Urinary bladder (tissue), 4 donors: ENCODE results near the gene RUNDC1. TPM values are rescaled to one million over a fixed set of nuclear protein-coding genes. Genes with fewer than 3 reads are reported as not detected.
"Not testable (repeated sequence)": the region's sequence is repeated elsewhere in the genome, so short reads cannot be mapped to it uniquely, and the experiment has no call there.

Experiments
- DNase-seq: peaks from one replicate; pipeline ENCODE4 v3.0.0-alpha.2; 2015; ENCODE audit errors: extremely low spot score
- H3K27ac ChIP-seq: one replicate; pipeline ENCODE4 v1.5.1; 2013; ENCODE audit warnings: low read depth, mild to moderate bottlenecking, moderate library complexity
- H3K36me3 ChIP-seq: one replicate; pipeline ENCODE4 v1.6.1; 2013; ENCODE audit warnings: mild to moderate bottlenecking, moderate library complexity; ENCODE audit not compliant: insufficient read depth
- H3K4me1 ChIP-seq: one replicate; pipeline ENCODE4 v1.6.1; 2013; ENCODE audit warnings: mild to moderate bottlenecking, moderate library complexity; ENCODE audit not compliant: insufficient read depth
- H3K4me3 ChIP-seq: one replicate; pipeline ENCODE4 v1.5.1; 2013; ENCODE audit warnings: low read depth, low read length
- WGBS: extraction: QIAGEN DNeasy Blood & Tissue Kit; methylation state at CpG from one replicate; pipeline ENCODE4 v1.1.7; 2013; 5-methylcytosine and 5-hydroxymethylcytosine counted together
- polyA plus RNA-seq: library from polyadenylated mRNA; stranded (reverse); fragments of 200-250 nt; gene quantifications from one replicate; pipeline ENCODE4 v1.2.3, GENCODE V29; 2013
- total RNA-seq: library from RNA; depleted of rRNA; stranded (reverse); fragments of >200 nt; gene quantifications from one replicate; pipeline ENCODE4 v1.2.3, GENCODE V29; 2014
- donor health status: healthy with polysubstance abuse.
- donor health status: healthy.

RUNDC1 gene
- total and polyA plus RNA-seq, 2 donors, result 9.9 to 12.3 TPM

GRCh38 chr17:43000894-43001293 lies 20.5 kb downstream of the RUNDC1 start:
- not testable (repeated sequence) for H3K36me3 ChIP-seq, H3K4me3 ChIP-seq, DNase-seq, H3K4me1 ChIP-seq, H3K27ac ChIP-seq
- WGBS, result 94% methylated on average over 13 of the region's 13 CpGs

GRCh38 chr17:43003542-43004172 lies 23.3 kb downstream of the RUNDC1 start:
- peaks cover 2% of the 10 kb centered on the region for H3K36me3 ChIP-seq
- WGBS, result 82% methylated on average over 5 of the region's 5 CpGs
- no peaks in the 10 kb centered on the region for H3K4me1 ChIP-seq
- DNase-seq, result no peak
- H3K4me3 ChIP-seq, result no peak overlapping the region
- H3K27ac ChIP-seq, result no peak overlapping the region

- Histone ChIP-seq H3K4me1 (no peaks in the 10 kb centered on the region), H3K27ac (peak within 1 kb of the TSS; percentile 90), H3K4me3 (peak within 1 kb of the TSS; percentile 68), H3K36me3 (no peaks in the 10 kb centered on the region)
- DNase-seq, result peak; percentile 47
- 28% methylated on average over 18 of the region's 18 CpGs for WGBS
These were observed 26.5 kb downstream of the RUNDC1 start, which contains the start of gene IFI35 for GRCh38 chr17:43006639-43007551. Gene IFI35 (plus strand): TSS chr17:43006784. CDS start chr17:43006948, 164 bp downstream.

GRCh38 chr17:43010667-43011308 lies 30.4 kb downstream of the RUNDC1 start:
- no peak overlapping the region for H3K27ac ChIP-seq
- H3K36me3 ChIP-seq, result peaks cover 2% of the 10 kb centered on the region
- 92% methylated on average over 5 of the region's 5 CpGs for WGBS
- H3K4me3 ChIP-seq, result no peak overlapping the region
- no peaks in the 10 kb centered on the region for H3K4me1 ChIP-seq
- no peak for DNase-seq

- H3K4me3 ChIP-seq, result no peak overlapping the region
- no peaks in the 10 kb centered on the region for H3K4me1 ChIP-seq
- 72% methylated on average over 15 of the region's 15 CpGs for WGBS
- H3K27ac ChIP-seq, result no peak overlapping the region
- no peak for DNase-seq
- peaks cover 2% of the 10 kb centered on the region for H3K36me3 ChIP-seq
These were observed 31.5 kb downstream of the RUNDC1 start for GRCh38 chr17:43011728-43012472.

- Histone ChIP-seq H3K4me3 (no peak overlapping the region), H3K27ac (no peak overlapping the region), H3K36me3 (peaks cover 2% of the 10 kb centered on the region), H3K4me1 (no peaks in the 10 kb centered on the region)
- no peak for DNase-seq
- 76% methylated on average over 8 of the region's 8 CpGs for WGBS
These were observed 32.9 kb downstream of the RUNDC1 start for GRCh38 chr17:43013296-43013695.

- Histone ChIP-seq H3K4me3 (no peak overlapping the region), H3K4me1 (no peaks in the 10 kb centered on the region), H3K36me3 (peaks cover 2% of the 10 kb centered on the region), H3K27ac (no peak overlapping the region)
- 70% methylated on average over 12 of the region's 12 CpGs for WGBS
- no peak for DNase-seq
These were observed 33.8 kb downstream of the RUNDC1 start for GRCh38 chr17:43014020-43014648.

GRCh38 chr17:43014649-43015542 lies 34.5 kb downstream of the RUNDC1 start:
- Histone ChIP-seq H3K27ac (no peak overlapping the region), H3K36me3 (peaks cover 2% of the 10 kb centered on the region)

GRCh38 chr17:43015579-43015978 lies 35.2 kb downstream of the RUNDC1 start:
- Histone ChIP-seq H3K27ac (no peak overlapping the region), H3K36me3 (peaks cover 2% of the 10 kb centered on the region), H3K4me3 (no peak overlapping the region), H3K4me1 (peaks cover 1% of the 10 kb centered on the region)
- 54% methylated on average over 9 of the region's 9 CpGs for WGBS
- no peak for DNase-seq

More at GRCh38 chr17:43014649-43015542, 34.5 kb downstream of the RUNDC1 start:
- 78% methylated on average over 8 of the region's 8 CpGs for WGBS
- Histone ChIP-seq H3K4me1 (no peaks in the 10 kb centered on the region), H3K4me3 (no peak overlapping the region)
- DNase-seq, result no peak

- peak overlapping the region; percentile 7 for H3K27ac ChIP-seq
- WGBS, result 85% methylated on average over 7 of the region's 7 CpGs
- H3K36me3 ChIP-seq, result peaks cover 2% of the 10 kb centered on the region
- no peak for DNase-seq
- H3K4me1 ChIP-seq, result peaks cover 1% of the 10 kb centered on the region
- H3K4me3 ChIP-seq, result no peak overlapping the region
These were observed 35.9 kb downstream of the RUNDC1 start for GRCh38 chr17:43016216-43016615.

GRCh38 chr17:43018008-43018853 lies 37.9 kb downstream of the RUNDC1 start:
- 65% methylated on average over 19 of the region's 19 CpGs for WGBS
- Histone ChIP-seq H3K4me1 (peaks cover 1% of the 10 kb centered on the region), H3K36me3 (no peaks in the 10 kb centered on the region), H3K4me3 (no peak overlapping the region), H3K27ac (no peak overlapping the region)
- DNase-seq, result no peak
